NCI-H2227 (cell line): ENCODE results near the gene PPARG.
A peak's percentile ranks its signal among the peaks of the same experiment; 100 is the strongest.
"Not testable (repeated sequence)": the region's sequence is repeated elsewhere in the genome, so short reads cannot be mapped to it uniquely, and the experiment has no call there.

Experiments used
- DNase-seq: peaks from one replicate; lab custom pipeline; 2025; ENCODE audit not compliant: unreplicated experiment; lab: John Stamatoyannopoulos, UW

PPARG gene

DNA sequence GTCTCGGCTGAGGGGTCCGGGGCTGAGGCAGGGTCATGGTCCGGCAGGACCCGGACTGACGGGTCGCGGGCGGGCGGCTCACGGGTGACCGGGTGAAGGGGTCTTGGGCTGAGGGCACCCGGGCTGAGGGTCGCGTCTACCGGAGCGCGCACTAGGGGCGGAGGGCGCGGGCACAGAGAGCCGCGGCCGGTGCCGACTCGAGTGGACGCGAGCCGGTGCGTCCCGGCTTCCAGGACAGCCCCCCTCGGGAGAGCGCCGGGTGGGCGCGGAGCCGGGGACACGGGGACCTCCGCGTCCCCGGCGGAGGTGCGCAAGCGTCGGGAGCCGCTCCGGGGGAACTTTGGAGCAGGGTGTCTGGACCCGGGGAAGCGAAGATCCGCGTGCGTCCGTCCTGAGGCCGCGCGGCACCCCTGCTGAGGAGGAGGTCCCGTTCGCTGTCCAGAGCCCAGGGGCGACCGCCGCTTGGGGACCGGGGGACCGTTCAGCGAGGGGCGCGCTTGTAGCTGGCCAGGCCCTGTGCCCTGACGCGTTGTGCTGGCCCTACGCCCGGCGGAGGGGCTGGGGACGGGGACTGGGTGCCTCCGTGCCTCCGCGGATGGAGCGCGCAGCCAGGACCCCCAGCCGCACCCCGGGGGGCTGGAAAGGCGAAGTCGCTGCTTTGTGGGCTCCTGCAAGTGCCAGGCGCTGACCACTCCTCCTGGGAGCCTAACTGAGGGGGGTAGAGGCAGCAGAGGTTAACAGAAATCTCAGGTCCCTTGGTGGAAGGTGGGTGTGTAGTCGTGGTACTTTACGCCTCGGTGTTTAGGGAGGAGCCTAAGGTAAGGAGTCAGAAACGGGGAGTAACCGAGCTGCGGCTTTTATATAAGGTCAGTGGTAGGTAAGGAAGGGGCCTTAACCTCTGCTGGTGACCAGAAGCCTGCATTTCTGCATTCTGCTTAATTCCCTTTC is at the start of gene PPARG:
TSS of gene PPARG (plus strand) at position 889 of the 948 bp plus-strand sequence. CDS start 90,642 bp downstream, outside the sequence.
- peak; percentile 5 for DNase-seq

DNA sequence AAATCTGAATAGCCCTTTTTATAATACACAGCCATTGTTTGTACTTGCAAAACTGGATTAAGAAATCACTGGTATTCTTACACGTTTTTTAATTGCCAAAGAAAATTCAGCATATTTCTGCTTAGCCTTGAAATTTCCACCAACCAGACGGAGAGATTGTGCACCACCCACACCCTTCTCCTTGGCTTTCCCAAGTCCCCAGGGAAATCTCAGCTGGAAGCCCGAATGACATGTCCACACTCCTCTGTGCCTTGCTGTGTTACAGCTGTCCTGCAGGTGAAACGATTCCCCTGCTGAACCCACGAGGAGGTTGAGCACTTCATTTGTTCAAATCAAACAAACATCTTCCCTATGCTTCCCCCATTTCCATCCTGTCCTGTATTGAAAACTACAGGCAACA is 49.6 kb upstream of the PPARG start:
- no peak for DNase-seq

DNA sequence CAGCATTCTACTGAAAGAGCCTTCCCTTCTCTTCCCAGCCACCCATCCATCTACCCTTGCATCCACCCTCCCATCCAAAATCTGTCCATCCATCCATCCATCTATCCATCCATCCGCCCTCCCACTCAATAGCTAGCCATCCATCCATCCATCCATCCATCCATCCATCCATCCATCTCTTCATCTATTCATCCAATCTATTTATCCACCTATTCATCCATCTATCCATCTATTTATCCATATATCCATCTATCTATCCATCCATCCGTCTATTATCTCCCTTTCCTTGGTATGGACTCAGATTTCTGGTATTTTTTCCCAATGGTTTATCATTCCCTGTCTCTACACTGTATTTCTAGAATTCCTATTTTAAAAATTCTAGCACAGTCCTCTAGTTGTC is 46.1 kb upstream of the PPARG start:
- DNase-seq, result no peak

DNA sequence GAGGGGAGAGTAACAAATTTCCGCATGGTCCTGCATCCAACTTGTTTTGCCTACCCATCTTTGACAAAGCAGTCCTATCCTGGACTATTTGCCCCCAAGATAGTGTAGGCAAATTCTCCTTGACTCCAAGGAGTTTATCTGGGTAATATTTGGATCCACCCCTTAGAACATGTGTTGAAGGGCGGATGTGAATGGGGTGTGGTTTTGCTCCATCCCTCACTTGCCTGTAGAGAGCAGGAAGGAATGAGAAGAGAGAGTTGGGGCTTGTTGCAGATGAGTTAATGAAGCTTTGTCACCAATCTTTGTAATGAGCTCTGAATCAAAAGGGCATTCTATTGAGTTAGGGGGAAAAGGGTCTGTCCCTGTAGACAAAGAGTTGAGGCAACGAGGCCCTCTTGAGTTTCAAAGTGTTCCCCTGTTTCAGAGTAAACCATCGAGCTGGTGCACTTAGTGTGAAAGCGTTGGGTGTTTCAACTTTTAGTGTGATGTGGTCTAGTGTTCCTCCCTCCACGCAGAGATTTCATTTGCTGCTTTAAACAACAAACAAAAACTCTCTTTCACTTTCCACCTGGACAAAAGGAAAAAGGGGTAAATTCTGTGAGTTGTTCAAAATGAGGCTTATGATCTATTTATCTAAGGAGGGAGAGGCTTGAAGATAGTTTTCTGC is 42.2 kb upstream of the PPARG start:
- DNase-seq, result no peak

DNA sequence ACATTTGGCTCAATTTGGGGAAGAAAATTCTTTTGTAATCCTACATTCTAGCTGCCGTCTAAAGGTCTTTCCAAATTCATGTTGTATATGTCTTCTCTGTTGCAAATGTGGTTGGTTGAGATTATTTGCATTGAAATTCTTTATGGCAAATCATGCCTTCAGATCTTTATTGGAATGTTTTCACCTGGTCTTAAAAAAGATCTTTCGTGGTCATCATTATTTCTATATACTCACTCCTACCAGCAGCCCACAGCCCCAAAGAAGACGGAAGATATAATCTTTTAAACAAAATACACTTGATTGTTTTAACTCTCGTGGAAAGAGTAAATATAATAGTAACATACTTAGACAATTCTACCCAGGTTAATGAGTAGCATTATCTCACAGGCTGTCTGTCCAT is 41.5 kb upstream of the PPARG start:
- no peak for DNase-seq

DNA sequence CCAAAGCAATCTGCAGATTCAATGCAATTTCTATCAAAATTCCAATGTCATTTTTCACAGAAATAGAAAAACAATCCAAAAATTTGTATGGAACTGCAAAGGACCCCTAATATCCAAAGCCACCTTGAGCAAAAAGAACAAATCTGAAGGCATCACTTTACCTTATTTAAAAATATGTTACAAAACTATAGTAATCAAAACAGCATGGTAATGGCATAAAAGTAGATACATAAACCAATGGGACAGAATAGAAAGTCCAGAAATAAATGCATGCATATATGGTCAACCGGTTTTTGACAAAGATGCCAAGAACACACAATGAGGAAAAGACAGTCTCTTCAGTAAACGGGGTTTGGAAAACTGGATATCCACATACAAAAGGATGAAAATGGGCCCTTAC is 39.4 kb upstream of the PPARG start:
- DNase-seq, result no peak

DNA sequence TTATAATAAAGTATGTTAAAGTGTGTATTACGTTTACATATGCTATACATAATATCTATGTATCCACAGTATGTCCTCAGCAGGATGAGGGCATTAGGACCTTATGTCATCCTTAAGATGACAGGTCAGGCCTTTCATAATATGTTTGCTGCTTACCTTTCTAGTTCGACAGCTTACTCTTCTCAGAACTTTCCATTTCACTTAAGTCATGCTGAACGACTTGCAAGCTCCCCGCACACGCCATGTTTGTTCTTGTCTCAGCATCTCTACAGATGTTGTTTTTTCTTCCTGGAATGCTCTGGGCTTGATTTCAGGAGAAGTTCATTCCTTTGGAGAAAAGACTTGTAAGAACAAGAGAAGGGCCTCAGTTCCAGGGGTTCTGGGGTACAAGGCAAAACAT is 36.0 kb upstream of the PPARG start:
- DNase-seq, result no peak

DNA sequence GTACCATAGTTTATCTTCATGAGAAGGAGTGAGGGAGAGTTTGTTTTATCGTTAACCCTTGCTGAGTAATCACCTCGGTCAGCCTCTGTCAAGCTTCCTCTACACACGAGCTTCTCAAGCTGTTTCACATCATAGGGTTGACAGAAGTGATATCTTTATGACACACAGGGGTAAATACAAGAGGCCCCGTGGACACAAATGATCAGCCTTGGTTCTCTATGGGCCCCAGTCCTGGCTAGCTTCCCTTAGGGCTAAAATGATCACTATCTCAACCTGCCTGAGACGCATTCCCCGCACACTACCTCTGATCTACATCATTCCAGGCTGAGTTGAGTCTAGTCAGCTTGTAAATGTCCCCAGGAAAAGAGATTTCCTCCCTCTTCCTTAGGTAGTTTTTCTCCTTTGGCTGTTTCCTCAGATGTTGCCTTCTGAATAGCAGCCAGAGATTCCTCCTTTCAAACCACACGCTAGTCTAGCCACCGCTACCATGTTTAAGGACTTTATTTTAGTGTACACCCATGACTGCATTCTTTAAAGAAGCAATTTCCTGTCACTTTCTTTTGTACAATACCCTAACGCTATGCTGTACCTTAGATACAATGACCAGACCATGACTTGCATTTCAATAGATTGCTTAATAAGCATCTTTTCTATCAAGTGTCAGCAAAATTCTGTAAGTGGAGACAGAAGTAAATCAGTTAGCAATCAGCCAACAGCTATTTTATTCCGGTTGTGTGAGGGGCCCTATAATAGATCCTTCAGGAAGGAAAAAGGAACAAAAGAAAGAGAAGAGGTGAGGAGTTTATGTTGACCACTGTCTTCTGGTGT is 35.1 kb upstream of the PPARG start:
- no peak for DNase-seq

DNA sequence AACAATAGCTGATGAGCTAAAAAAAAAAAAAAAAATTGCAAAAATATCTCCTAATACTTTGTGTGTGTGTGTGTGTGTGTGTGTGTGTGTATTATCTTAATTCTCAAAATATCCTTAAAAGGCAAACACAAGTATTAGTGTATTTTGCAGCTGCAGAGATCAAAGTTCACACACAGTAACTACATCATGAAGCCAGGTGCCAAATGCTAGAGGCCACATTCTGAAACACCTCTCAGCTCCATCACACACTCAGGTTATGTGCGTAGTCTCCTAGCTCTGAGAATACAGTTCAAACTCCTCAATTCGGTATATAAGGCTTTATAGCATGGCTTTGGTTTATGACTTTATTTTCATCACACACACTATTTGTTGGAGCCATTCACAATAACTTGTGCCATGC is 33.5 kb upstream of the PPARG start:
- DNase-seq, result no peak

DNA sequence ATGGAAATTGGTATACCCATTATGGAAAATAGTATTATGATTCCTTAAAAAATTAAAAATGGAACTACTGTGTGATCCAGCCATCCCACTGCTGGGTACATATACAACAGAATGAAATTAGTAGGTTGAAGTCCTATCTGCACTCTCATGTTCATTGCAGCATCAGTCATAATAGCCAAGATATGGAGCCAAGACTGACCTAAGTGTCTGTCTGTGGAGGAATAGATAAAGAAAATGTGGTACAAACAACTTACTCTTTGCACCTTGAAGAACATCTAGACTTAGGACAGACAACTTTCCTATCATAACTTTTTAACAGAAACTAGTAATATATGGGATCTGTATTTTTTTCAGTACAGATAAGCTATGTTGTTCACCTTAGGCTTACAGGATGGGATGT is 30.0 kb upstream of the PPARG start:
- DNase-seq, result no peak

DNA sequence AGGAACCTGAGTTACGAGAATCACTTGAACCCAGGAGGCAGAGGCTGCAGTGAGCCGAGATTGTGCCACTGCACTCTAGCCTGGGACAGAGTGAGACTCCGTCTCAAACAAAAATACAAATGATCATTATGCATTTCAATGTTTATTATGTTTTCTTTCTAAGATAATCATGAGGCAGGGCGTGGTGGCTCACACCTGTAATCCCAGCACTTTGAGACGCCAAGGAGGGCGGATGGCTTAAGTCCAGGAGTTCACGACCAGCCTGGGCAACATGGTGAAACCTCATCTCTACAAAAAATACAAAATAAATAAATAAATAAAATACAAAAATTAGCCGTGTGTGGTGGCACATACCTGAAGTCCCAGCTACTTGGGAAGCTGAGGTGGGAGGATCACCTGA is 26.7 kb upstream of the PPARG start:
- not testable (repeated sequence) for DNase-seq

DNA sequence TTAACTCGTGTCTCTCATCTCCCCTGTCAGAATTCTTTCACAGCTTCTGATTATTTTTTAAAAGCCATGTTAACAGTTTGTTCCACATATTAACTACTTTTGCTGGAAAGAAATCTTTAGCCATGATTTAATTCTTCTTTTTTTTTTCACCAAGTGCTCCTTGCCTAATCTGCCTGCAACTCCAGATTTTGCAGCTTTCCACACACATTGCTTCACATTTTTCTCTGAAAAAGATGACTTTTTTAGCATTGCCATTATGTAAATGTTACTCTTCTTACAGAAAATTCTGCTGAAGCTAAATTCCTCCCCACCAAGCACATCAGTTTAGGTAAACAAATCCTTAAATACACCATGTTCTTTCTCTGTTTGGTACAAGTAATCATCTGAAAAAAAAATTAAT is 23.4 kb upstream of the PPARG start:
- DNase-seq, result no peak

DNA sequence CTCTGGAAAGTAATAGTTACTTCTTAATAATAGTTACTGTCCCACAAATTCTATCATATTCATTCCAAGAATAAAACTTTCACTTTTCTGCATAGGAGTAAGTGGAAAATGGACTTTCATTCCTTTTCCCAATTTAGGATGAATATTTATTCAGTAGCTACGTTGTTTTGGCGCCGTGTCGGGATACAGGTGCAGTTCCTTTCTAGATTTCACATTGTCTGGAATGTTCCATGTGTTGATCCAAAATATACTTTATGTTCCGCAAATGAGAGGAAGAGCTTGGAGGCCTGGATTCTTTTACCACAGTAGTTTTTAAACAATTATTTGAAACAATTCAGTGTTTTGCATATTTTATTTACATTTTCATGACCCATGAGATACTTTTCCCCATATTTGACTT is 22.8 kb upstream of the PPARG start:
- DNase-seq, result no peak

DNA sequence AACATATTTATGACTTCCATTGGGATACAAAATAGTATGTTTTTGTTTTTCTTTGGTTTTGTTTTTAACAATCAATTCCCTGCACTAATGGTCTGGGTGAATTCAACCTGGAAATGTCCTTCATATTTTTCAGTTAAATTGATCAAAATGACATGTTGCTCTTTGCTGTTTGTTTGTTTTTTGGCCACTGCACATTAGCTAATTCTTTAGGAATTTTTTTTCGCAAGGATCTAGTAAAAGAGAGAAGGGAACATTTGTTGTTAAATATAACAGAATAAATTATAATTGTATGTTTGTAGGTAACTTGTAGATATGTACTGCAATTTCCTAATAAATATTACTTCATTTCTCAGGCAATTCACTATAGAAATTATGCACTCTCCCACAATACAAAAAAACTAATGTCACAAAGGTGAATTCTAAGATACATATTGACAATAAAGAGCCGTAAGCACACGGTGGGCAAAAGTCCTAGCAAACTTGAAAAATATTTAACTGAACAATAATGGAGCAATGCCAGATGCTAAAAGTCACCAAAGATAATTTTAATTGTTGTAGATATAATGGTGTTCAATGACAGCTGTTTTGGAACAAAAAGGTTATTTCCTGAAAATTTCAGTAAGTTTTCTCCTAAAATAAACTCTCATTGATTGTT is 21.4 kb upstream of the PPARG start:
- DNase-seq, result no peak

DNA sequence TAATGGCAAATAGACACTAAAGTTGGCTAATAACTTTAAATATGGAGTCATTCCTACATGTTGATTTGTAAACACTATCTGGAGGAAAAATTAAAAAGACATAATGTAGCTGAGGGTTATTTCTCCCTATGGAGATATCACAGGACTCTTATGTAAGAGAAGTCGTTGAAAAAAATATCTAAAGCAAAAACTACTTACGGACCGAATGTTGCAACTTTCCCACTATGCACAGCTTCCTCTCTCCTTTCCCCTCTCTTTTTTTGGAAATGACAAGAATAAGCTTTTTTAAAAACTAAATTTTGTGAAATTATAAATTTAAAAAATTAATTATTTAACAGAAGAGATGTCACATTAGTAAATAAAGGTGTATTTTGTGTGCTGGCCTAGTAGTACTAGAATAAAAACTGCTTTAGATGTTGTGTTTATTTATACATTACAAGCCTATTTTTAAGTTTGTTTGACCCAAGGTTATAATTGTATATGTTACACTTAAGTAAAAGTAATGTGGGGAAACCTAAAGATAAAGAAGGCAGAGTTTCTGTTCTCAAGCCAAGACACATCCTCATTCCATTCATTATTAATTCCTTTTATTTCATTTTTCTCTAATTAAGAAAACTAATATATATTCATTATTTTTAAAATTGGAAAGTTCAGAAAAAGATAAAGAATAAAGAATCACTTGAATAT is 20.7 kb upstream of the PPARG start:
- no peak for DNase-seq

DNA sequence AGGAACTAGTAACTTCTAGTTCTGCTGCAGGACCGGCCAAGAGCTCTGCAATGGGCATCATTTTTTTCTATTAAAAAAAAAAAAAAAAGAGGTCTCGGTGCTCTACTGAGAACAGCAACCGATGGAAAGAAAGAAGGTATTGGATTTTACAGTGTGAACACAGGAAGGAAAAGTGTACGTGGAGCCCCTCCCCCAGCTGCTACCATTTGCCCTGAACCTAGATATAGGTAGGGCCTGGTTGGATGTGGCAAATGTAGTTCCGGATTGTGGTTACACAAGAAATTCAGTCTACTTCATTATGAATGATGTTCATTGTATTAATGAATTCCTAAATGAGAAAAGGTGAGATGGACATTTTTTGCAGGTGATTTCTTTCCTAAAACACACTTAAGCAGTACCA is 17.9 kb upstream of the PPARG start:
- DNase-seq, result no peak

DNA sequence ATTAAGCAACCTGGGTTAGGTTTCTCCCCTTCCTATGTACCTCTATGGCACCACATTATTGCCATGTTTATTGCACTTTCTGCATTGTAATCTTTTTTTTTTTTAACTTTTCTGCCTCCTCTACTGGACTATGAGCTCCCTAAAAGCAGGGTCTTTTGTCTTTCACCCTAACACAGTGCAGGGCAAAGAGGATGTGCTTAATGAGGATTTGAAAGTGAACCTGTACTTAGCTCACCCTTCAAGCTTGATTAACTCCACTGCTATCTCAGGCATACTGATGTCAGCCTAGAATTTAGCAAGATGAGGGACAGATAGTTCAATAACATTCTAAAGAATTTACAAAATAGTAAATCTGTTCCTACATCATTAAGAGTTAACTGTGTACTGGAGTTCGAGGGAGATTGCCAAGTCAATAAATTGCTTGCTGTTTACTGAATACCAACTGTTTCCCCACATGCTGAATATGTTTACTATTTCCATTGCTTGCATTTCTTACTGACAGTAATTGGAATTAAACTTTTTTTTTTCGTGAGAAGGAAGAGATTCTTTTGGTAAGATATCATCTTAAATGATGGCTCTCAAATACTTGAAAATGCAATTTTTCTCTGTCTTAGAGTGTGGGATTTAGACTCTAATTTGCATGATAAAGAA is 15.7 kb upstream of the PPARG start:
- no peak for DNase-seq

DNA sequence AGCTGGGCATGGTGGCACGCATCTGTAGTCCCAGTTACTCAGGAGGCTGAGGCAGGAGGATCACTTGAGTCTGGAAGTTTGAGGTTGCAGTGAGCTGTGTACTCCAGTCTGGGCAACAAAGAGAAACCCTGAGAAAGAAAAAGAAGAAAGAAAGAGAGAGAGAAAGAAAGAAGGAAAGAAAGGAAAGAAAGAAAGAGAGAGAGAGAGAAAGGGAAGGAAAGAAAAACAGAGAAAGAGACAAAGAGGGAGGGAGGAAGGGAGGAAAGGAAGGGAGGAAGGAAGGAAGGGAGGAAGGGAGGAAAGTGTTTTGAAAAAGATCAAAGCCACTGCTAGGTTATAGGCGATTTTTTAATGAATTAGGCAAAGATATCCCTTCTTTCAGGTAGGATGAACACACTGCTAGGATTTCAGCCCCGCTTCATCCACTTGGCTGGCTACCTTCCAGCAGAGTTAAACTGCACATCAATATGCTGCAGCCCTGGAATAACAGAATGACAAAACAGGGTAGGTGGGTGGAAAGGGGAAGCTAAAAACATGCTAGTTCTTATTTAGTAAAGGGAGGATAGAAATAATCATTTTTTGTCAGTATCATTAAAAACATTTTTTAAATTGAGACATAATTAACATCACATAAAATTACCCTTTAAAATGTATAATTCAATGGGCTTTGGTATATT is 12.8 kb upstream of the PPARG start:
- no peak for DNase-seq

DNA sequence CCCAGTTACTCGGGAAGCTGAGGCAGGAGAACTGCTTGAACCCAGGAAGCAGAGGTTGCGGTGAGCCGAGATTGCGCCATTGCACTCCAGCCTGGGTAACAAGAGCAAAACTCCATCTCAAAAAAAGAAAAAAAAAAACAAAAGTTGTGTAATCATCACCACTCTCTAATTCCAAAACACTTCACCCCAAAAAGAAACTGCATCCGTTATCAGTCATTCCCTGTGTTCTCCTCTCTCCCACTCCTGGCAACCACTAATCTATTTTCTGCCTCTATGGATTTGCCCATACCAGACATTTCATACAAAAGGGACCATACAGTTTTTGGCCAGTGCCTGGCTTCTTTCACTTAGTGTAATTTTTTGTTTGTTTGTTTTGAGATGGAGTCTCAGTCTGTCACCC is 12.0 kb upstream of the PPARG start:
- DNase-seq, result not testable (repeated sequence)
